ENCODE results near the gene SNAI3. TPM values are rescaled to one million over a fixed set of nuclear protein-coding genes. Genes with fewer than 3 reads are reported as not detected.

Gene SNAI3
- total RNA-seq, 4 donors from 2014 or later: 1.2 to 2.2 (median 1.6) TPM

DNA sequence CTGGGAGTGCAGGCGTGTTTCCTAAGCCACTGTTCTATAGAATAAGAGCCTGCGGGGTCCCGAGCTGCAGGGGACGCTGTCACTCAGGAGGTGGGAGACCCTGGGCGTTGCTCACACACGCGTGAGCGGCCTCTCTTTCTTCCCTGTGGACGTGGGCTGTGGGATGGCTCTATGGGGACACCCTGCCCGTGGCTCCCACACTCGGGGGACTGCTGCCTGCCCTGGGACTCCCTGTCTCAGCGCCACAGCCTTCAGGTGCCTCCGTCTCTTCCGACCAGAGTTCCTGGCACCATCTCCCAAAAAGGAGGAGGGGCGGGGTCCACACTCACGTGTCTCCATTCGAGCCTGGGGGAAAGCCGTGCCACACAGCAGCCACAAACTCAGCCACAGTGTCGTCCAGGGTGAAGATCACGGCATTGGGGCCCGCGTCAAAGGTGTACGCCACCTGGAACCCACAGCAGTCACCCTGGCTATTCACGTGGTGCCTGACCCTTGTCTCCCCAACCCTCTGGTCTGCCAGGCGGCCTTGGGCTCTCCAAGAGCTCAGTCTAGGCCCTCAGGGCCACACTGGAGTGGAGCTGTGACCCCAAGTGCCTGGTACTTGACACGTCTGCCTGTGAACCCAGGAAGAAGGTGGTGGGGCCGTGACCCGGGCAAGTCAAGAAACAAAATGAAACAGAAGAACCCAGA lies 31.8 kb downstream of the SNAI3 start:
- Histone ChIP-seq H3K27me3 (no peaks in the 10 kb centered on the region), H3K4me3 (no peak overlapping the region), H3K36me3 (peaks cover 0 to 29% of the 10 kb centered on the region in 2 donors), H3K27ac (no peak overlapping the region), H3K4me1 (peaks cover 8 to 9% of the 10 kb centered on the region in 2 donors), H3K9me3 (no peaks in the 10 kb centered on the region)
- no peak for DNase-seq
- intact Hi-C loops (cut with DNase I; ENCODE audit: low total_unique reads) (no loop called here), in situ Hi-C loops (cut with MboI; ENCODE audit: low sequenced_read_pairs in 4 of 4) (no loop called here)
- ATAC-seq: no peak
- TF ChIP-seq POLR2A (IDR thresholded peaks at IDR 0.05): no peak
- TF ChIP-seq, protein P1, sequence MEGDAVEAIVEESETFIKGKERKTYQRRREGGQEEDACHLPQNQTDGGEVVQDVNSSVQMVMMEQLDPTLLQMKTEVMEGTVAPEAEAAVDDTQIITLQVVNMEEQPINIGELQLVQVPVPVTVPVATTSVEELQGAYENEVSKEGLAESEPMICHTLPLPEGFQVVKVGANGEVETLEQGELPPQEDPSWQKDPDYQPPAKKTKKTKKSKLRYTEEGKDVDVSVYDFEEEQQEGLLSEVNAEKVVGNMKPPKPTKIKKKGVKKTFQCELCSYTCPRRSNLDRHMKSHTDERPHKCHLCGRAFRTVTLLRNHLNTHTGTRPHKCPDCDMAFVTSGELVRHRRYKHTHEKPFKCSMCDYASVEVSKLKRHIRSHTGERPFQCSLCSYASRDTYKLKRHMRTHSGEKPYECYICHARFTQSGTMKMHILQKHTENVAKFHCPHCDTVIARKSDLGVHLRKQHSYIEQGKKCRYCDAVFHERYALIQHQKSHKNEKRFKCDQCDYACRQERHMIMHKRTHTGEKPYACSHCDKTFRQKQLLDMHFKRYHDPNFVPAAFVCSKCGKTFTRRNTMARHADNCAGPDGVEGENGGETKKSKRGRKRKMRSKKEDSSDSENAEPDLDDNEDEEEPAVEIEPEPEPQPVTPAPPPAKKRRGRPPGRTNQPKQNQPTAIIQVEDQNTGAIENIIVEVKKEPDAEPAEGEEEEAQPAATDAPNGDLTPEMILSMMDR (IDR thresholded peaks at IDR 0.05 in 4 of 5, conservative IDR thresholded peaks at IDR 0.05 in 1 of 5): no peak

GRCh38 chr16:88653596-88654362 lies 32.5 kb downstream of the SNAI3 start:
- intact Hi-C loops (cut with DNase I; ENCODE audit: low total_unique reads) (no loop called here), in situ Hi-C loops (cut with MboI; ENCODE audit: low sequenced_read_pairs in 4 of 4) (no loop called here)
- Histone ChIP-seq H3K27ac (no peak overlapping the region), H3K36me3 (peaks cover 0 to 29% of the 10 kb centered on the region in 2 donors), H3K4me1 (peaks cover 8 to 9% of the 10 kb centered on the region in 2 donors), H3K27me3 (no peaks in the 10 kb centered on the region), H3K4me3 (no peak overlapping the region), H3K9me3 (no peaks in the 10 kb centered on the region)
- ATAC-seq: no peak
- DNase-seq: no peak
- TF ChIP-seq, protein P1 (IDR thresholded peaks at IDR 0.05 in 4 of 5, conservative IDR thresholded peaks at IDR 0.05 in 1 of 5): no peak
- no peak for TF ChIP-seq POLR2A (IDR thresholded peaks at IDR 0.05)

DNA sequence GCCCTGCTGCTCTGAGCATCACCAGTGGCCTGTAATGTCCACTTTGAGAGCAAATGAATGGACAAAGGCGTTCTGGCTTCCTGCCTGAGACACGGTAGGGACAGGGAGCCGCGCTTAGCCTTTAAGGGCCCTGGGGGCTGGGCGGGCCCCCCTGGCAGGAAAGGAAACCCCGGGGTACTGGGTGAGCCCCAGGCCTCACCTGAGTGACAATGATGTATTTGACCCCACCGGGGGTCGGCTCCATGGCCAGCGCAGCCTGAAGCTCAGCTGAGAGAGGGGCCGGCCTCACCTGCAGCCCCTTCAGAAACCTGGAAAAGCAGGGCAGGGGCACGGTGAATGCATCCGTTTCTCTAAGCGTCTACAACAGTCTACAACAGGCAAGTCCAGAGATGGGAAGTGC lies 33.2 kb downstream of the SNAI3 start:
- in situ Hi-C loops (cut with MboI; ENCODE audit: low sequenced_read_pairs in 4 of 4): no loop called here
- no peak overlapping the region for H3K4me3 ChIP-seq
- TF ChIP-seq POLR2A (IDR thresholded peaks at IDR 0.05): no peak
- TF ChIP-seq, protein P1 (IDR thresholded peaks at IDR 0.05 in 4 of 5, conservative IDR thresholded peaks at IDR 0.05 in 1 of 5): no peak
- no peaks in the 10 kb centered on the region for H3K9me3 ChIP-seq
- no peak overlapping the region for H3K27ac ChIP-seq
- no peak for DNase-seq
- intact Hi-C loops (cut with DNase I; ENCODE audit: low total_unique reads): no loop called here
- H3K4me1 ChIP-seq: peaks cover 8 to 9% of the 10 kb centered on the region in 2 donors
- no peak for ATAC-seq
- H3K36me3 ChIP-seq: peaks cover 0 to 29% of the 10 kb centered on the region in 2 donors
- no peaks in the 10 kb centered on the region for H3K27me3 ChIP-seq

DNA sequence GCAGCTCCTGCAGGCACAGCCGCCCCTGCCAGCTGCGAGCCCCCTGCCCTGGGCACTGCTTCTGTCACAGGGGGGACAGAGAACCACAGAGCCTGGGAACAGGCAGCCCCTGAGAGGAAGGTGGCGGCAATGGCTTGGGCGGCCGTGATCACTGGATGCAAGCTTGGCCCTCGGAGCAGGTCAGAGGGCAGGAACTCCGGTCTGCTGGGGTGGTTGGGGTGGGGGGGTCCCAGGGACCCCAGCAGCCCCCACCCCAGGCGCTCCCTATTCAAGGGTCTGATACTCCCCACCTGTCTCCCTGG lies 33.6 kb downstream of the SNAI3 start:
- ATAC-seq (no peak), DNase-seq (no peak)
- no peaks in the 10 kb centered on the region for H3K9me3 ChIP-seq
- H3K4me3 ChIP-seq: no peak overlapping the region
- peaks cover 8 to 9% of the 10 kb centered on the region in 2 donors for H3K4me1 ChIP-seq
- H3K36me3 ChIP-seq: peaks cover 0 to 29% of the 10 kb centered on the region in 2 donors
- no peaks in the 10 kb centered on the region for H3K27me3 ChIP-seq
- in situ Hi-C loops (cut with MboI; ENCODE audit: low sequenced_read_pairs in 4 of 4) (no loop called here), intact Hi-C loops (cut with DNase I; ENCODE audit: low total_unique reads) (no loop called here)
- no peak for TF ChIP-seq POLR2A (IDR thresholded peaks at IDR 0.05)
- TF ChIP-seq, protein P1 (IDR thresholded peaks at IDR 0.05 in 4 of 5, conservative IDR thresholded peaks at IDR 0.05 in 1 of 5): no peak
- H3K27ac ChIP-seq: no peak overlapping the region

Measured in gastrocnemius medialis (tissue), 4 donors.